OCI-LY1 (cell line): ENCODE measurements around the gene LRFN2.

Source experiments
- H2AFZ ChIP-seq: fragments of 200-600 bp; sonication (generic), shearing (Covaris generic); 2 replicates; pipeline ENCODE4 v1.6.0; 2014; ENCODE audit warnings: antibody characterized with exemption, mild to moderate bottlenecking, low read length
- H3F3A ChIP-seq: fragments of 200-600 bp; sonication (generic), shearing (Covaris generic); 2 replicates; pipeline ENCODE4 v1.6.0; 2014; ENCODE audit warnings: mild to moderate bottlenecking, antibody characterized with exemption, low read length, moderate library complexity; ENCODE audit not compliant: insufficient read depth
- H3K27ac ChIP-seq: fragments of 200-600 bp; sonication (generic); 2 replicates; pipeline ENCODE4 v1.5.1; 2014; ENCODE audit warnings: low read length, mixed run types, mild to moderate bottlenecking, low read depth; ENCODE audit not compliant: poor library complexity, severe bottlenecking
- H3K27me3 ChIP-seq: fragments of 200-600 bp; sonication (generic); 2 replicates; pipeline ENCODE4 v1.6.0; 2014; ENCODE audit warnings: antibody characterized with exemption, mild to moderate bottlenecking, low read length, moderate library complexity; ENCODE audit not compliant: insufficient read depth
- H3K36me3 ChIP-seq: fragments of 200-600 bp; sonication (generic); 2 replicates; pipeline ENCODE4 v1.6.1; 2014; ENCODE audit warnings: mild to moderate bottlenecking, antibody characterized with exemption, low read length, moderate library complexity, mixed read lengths; ENCODE audit not compliant: insufficient read depth
- H3K4me1 ChIP-seq: fragments of 200-600 bp; sonication (generic); 2 replicates; pipeline ENCODE4 v1.5.1; 2014; ENCODE audit warnings: mild to moderate bottlenecking, low read length, moderate library complexity; ENCODE audit not compliant: insufficient read depth, severe bottlenecking
- H3K4me2 ChIP-seq: fragments of 200-600 bp; sonication (generic), shearing (Covaris generic); 2 replicates; pipeline ENCODE4 v1.6.1; 2014; ENCODE audit warnings: low read length
- H3K4me3 ChIP-seq: fragments of 200-600 bp; sonication (generic); 2 replicates; pipeline ENCODE4 v1.5.1; 2014; ENCODE audit warnings: low read length, low read depth, mild to moderate bottlenecking, mixed read lengths; ENCODE audit not compliant: poor library complexity, severe bottlenecking
- H3K79me2 ChIP-seq: fragments of 200-600 bp; shearing (Covaris generic); 2 replicates; pipeline ENCODE4 v1.6.1; 2016; ENCODE audit warnings: mixed run types, low read length, mixed read lengths; ENCODE audit not compliant: insufficient read depth
- H3K9ac ChIP-seq: fragments of 200-600 bp; sonication (generic), shearing (Covaris generic); 2 replicates; pipeline ENCODE4 v1.6.1; 2014; ENCODE audit warnings: mild to moderate bottlenecking, low read length, mixed read lengths
- H3K9me2 ChIP-seq: fragments of 200-600 bp; sonication (generic), shearing (Covaris generic); 2 replicates; pipeline ENCODE4 v1.6.1; 2014; ENCODE audit warnings: low read depth, mild to moderate bottlenecking, low read length, mixed read lengths
- H3K9me3 ChIP-seq: fragments of 200-600 bp; shearing (Covaris generic); 2 replicates; pipeline ENCODE4 v1.6.1; 2014; ENCODE audit warnings: low read length, mixed read lengths
- H4K20me1 ChIP-seq: fragments of 200-600 bp; sonication (generic), shearing (Covaris generic); 2 replicates; pipeline ENCODE4 v1.6.0; 2016; ENCODE audit warnings: mild to moderate bottlenecking, low read length; ENCODE audit not compliant: insufficient read depth
- EZH2 ChIP-seq: fragments of 200-600 bp; sonication (generic), shearing (Covaris generic); IDR thresholded peaks from 2 replicates; pipeline ENCODE4 v1.8.0; 2017; ENCODE audit warnings: borderline replicate concordance, mixed run types, mild to moderate bottlenecking, antibody characterized with exemption, low read length, moderate library complexity, mixed read lengths
- TF ChIP-seq, protein P1 (sequence below): fragments of 200-600 bp; sonication (generic), shearing (Covaris generic); IDR thresholded peaks from 2 replicates; pipeline ENCODE4 v1.5.1; 2017; ENCODE audit warnings: mild to moderate bottlenecking, antibody characterized with exemption, low read length, moderate library complexity, mixed read lengths

The LRFN2 gene

DNA sequence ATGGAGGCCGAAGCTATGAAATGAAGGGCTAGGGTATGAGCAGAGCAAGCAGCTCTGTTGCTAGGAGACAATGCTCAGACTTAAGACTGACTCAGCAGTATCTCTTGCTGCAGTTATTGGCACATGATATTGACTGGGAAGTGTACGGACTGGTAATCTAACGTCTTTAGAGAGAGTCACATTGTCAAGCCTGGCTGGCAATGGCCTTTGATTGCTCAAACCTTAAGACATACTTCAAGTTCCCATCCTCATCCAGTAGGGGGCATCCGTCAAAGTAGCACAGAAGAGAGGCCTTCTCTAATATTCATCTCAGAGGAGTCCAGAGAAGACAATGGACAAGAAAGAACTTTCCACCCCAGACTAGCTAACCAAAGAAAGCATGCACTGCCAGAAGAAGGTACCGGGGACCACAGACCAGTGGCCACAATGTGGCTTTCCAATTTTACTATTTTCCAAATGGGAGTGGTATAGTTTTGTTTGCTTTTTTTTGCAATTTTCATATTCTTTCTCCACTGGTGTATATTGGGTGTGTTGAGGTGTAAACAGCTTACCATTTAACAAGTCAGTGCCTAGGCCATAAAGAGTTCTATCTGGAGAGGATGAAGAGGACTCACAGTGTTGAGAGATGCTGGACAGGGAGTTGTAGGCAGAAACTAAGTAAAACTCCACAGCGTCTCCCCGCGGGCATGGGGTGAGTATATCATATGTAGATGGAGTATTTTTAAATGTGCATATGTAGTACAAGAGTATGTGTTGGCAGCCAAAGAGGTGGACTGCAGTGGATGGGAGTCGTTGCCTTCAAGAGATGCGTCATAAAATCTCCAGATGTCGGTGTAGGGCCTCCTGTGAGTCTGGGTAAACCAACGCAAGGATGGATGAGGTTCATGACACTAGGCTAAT is 36.7 kb downstream of the LRFN2 start:
- Histone ChIP-seq H3K4me2 (no peak overlapping the region), H3K27me3 (no peaks in the 10 kb centered on the region), H3K4me1 (no peaks in the 10 kb centered on the region), H3K79me2 (no peaks in the 10 kb centered on the region), H3K9me2 (no peaks in the 10 kb centered on the region), H4K20me1 (no peaks in the 10 kb centered on the region), H3K36me3 (no peaks in the 10 kb centered on the region), H2AFZ (no peak overlapping the region), H3K27ac (no peak overlapping the region), H3K9me3 (no peaks in the 10 kb centered on the region), H3K9ac (no peak overlapping the region), H3F3A (no peaks in the 10 kb centered on the region), H3K4me3 (no peak overlapping the region)
- no peak for TF ChIP-seq EZH2
- TF ChIP-seq, protein P1, sequence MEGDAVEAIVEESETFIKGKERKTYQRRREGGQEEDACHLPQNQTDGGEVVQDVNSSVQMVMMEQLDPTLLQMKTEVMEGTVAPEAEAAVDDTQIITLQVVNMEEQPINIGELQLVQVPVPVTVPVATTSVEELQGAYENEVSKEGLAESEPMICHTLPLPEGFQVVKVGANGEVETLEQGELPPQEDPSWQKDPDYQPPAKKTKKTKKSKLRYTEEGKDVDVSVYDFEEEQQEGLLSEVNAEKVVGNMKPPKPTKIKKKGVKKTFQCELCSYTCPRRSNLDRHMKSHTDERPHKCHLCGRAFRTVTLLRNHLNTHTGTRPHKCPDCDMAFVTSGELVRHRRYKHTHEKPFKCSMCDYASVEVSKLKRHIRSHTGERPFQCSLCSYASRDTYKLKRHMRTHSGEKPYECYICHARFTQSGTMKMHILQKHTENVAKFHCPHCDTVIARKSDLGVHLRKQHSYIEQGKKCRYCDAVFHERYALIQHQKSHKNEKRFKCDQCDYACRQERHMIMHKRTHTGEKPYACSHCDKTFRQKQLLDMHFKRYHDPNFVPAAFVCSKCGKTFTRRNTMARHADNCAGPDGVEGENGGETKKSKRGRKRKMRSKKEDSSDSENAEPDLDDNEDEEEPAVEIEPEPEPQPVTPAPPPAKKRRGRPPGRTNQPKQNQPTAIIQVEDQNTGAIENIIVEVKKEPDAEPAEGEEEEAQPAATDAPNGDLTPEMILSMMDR: peak; percentile 72

- H3K27ac ChIP-seq: no peak overlapping the region
- no peaks in the 10 kb centered on the region for H3K4me1 ChIP-seq
- no peak overlapping the region for H3K4me2 ChIP-seq
- no peaks in the 10 kb centered on the region; the same call in 1 of the 2 replicates for H3K27me3 ChIP-seq
- no peaks in the 10 kb centered on the region for H3K9me3 ChIP-seq
- H3K36me3 ChIP-seq: no peaks in the 10 kb centered on the region
- TF ChIP-seq, protein P1: no peak
- TF ChIP-seq EZH2: no peak
- H2AFZ ChIP-seq: no peak overlapping the region
- H3K79me2 ChIP-seq: no peaks in the 10 kb centered on the region
- H4K20me1 ChIP-seq: no peaks in the 10 kb centered on the region
- H3K9ac ChIP-seq: no peak overlapping the region
- no peaks in the 10 kb centered on the region for H3F3A ChIP-seq
- H3K4me3 ChIP-seq: no peak overlapping the region
- no peaks in the 10 kb centered on the region for H3K9me2 ChIP-seq
Measured at GRCh38 chr6:40545954-40546353, 41.2 kb downstream of the LRFN2 start.

DNA sequence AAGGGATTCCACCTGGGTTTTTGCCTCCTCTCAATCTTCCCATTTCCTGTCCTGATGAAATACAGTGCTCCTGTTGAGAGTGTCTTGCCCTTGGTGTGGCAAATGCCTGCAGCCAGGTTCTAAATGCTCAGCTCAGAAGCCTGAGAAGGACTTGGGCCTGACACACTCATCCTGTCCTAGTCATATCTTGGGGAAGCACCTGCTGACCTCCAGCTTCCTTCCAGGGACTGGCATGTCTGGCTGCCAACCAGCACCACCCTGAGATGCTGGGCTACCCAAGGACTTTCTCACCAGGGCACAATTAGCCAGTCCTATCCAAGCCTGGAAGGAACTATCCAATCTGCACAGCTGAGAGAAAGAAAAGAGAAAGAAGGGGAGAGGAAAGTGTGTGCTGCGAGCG is 43.4 kb downstream of the LRFN2 start:
- Histone ChIP-seq H3K36me3 (no peaks in the 10 kb centered on the region), H3K9me3 (no peaks in the 10 kb centered on the region), H3K79me2 (no peaks in the 10 kb centered on the region), H3F3A (no peaks in the 10 kb centered on the region), H3K4me1 (no peaks in the 10 kb centered on the region), H3K27ac (no peak overlapping the region), H2AFZ (no peak overlapping the region), H3K9me2 (no peaks in the 10 kb centered on the region), H3K9ac (no peak overlapping the region), H3K4me2 (no peak overlapping the region), H4K20me1 (no peaks in the 10 kb centered on the region), H3K27me3 (no peaks in the 10 kb centered on the region; the same call in 1 of the 2 replicates), H3K4me3 (no peak overlapping the region)
- TF ChIP-seq EZH2: no peak
- TF ChIP-seq, protein P1: no peak
